ENCODE data around the gene PTPN18. TPM values are rescaled to one million over a fixed set of nuclear protein-coding genes. Genes with fewer than 3 reads are reported as not detected.
A peak's percentile ranks its signal among the peaks of the same experiment; 100 is the strongest.

Gene PTPN18
- total RNA-seq, 2 donors from 2014 or later = 61.7 to 156 TPM

DNA sequence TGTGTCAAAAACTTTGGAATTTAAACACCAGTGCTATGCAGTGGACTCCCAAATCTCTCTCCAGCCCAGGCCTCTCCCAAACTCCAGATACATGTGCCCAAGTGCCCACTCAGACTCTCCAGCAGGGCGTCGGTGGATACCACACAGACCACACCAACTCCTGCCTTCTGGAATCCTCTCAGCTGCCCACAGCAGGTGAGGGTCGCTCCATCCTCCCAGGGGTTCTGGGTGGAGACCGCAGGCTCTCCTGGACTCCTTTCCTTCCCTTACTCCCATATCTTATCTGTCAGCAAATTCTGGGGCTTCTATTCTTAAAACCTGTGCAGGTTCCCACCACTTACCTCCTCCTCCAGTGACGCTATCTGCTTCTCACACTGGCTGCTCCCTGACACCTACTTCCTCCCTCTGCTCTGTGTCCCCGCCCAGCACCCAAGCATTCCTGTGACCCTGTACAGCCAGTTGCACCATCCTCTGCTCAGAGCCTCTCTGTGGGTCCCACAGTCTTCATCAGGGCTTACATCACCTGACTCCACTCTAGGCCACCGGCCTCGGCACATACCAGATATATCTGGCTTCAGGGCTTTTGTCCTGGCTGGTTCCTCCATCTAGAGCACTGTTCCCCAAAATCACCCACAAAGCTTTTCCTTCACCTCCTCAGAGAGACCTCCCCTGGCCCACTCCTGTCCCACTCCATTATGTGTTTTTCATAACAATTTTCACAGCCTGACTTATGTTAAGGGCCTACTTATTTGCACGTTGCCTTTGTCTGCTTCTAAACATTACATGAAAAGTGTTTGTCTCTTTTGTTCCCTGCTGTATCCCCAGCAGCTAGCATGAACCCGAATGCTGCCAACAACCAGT lies 15.7 kb upstream of the PTPN18 start:
- WGBS, 2 donors = 86% methylated on average over 10 of the region's 10 CpGs
- intact Hi-C loops (cut with DNase I) = loop anchor here (5.0 to 10.0 kb wide), 2 partner anchors 158 to 405 kb away; partner anchors contain the start of genes MZT2B and SMPD4
- peaks cover 0 to 10% of the 10 kb centered on the region in 2 donors for H3K36me3 ChIP-seq (replicated peaks in 1 of 2; ENCODE audit: insufficient read depth in 1 of 2, low read depth in 2 of 2)
- H3K4me1 ChIP-seq = peaks cover 31% of the 10 kb centered on the region
- ATAC-seq (no peak), DNase-seq (no peak)
- H3K4me3 ChIP-seq = no peak overlapping the region
- H3K27me3 ChIP-seq = no peaks in the 10 kb centered on the region
- H3K27ac ChIP-seq = no peak overlapping the region
- no peaks in the 10 kb centered on the region for H3K9me3 ChIP-seq
- no peak for TF ChIP-seq POLR2A (IDR thresholded peaks at IDR 0.05)
- no peak for TF ChIP-seq CTCF (IDR thresholded peaks at IDR 0.05)

GRCh38 chr2:130341562-130342019 lies 14.3 kb upstream of the PTPN18 start:
- intact Hi-C loops (cut with DNase I) = loop anchor here (5.0 kb wide), 1 partner anchor 159 kb away; the partner anchor contains the start of genes MZT2B and SMPD4
- ATAC-seq = no peak
- Histone ChIP-seq H3K27me3 (no peaks in the 10 kb centered on the region), H3K9me3 (no peaks in the 10 kb centered on the region), H3K4me3 (peak overlapping the region; percentile 31 to 81), H3K4me1 (peaks cover 31% of the 10 kb centered on the region), H3K36me3 (replicated peaks in 1 of 2; ENCODE audit: insufficient read depth in 1 of 2, low read depth in 2 of 2) (peaks cover 0 to 24% of the 10 kb centered on the region in 2 donors), H3K27ac (peak overlapping the region; percentile 87 to 91 (median 89))
- DNase-seq = peak in 1 of 4 donors; percentile 41
- TF ChIP-seq CTCF (IDR thresholded peaks at IDR 0.05) = no peak
- no peak for TF ChIP-seq POLR2A (IDR thresholded peaks at IDR 0.05)
- WGBS, 2 donors = 2 to 4% methylated on average over 6 to 23 of the region's 24 CpGs

DNA sequence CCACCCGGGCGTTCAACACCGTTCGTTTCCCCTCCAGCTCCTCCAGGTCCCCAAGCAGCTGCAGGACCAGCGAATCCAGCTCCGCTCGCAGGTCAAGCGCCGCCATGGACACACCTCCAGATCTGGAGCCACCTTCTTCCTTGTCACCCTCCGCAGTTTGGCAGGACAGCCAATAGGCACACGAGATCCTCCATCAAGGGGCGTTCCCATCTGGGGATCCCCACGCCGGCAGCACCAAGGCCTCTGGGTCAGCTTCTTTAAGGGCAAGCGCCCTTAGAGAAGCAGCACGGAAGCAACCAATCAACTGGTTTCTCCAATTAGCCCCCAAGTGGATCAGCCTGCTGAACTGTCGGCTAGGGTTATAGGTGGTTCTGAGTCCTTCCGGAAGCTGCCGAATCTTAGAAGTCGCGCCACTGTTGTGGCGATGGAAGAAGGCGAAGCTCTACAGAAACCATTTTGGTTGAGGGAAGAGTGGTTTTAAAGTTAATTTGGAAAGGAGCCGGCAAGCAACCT lies 13.8 kb upstream of the PTPN18 start:
- ATAC-seq = peak; percentile 85
- H3K27me3 ChIP-seq = no peaks in the 10 kb centered on the region
- WGBS, 2 donors = 0 to 1% methylated on average over 8 to 23 of the region's 24 CpGs

More for the DNA sequence above, 13.8 kb upstream of the PTPN18 start:
- intact Hi-C loops (cut with DNase I) = loop anchor here (5.0 kb wide), 1 partner anchor 160 kb away; the partner anchor contains the start of genes MZT2B and SMPD4
- peaks cover 0 to 25% of the 10 kb centered on the region in 2 donors for H3K36me3 ChIP-seq (replicated peaks in 1 of 2; ENCODE audit: insufficient read depth in 1 of 2, low read depth in 2 of 2)
- TF ChIP-seq POLR2A (IDR thresholded peaks at IDR 0.05) (peak; percentile 35 to 74 (median 67)), CTCF (IDR thresholded peaks at IDR 0.05) (no peak)
- H3K4me3 ChIP-seq = peak overlapping the region; percentile 31 to 81
- DNase-seq = peak; percentile 89 to 95 (median 92)
- peaks cover 26% of the 10 kb centered on the region for H3K4me1 ChIP-seq
- H3K27ac ChIP-seq = peak overlapping the region; percentile 87 to 91 (median 89)
- no peaks in the 10 kb centered on the region for H3K9me3 ChIP-seq
